Right lobe of liver (tissue), 6 donors: ENCODE results near the gene CLDN24. TPM values are rescaled to one million over a fixed set of nuclear protein-coding genes. Genes with fewer than 3 reads are reported as not detected.

Experiments used
- ATAC-seq, 4 donors: fragments of 200-7000 bp; cut with Tn5 transposase; one replicate each; pipeline ENCODE4 v1.9.1; 2020; ENCODE audit warnings: mild to moderate bottlenecking in 4 of 4, moderate library complexity in 4 of 4
- DNase-seq, 3 donors: peaks; one replicate each; pipeline ENCODE4 v3.0.0-alpha.2; 2020
- H3K27ac ChIP-seq, 3 donors: fragments of 200-600 bp; one replicate each; pipeline ENCODE4 v1.8.0; 2022
- H3K27me3 ChIP-seq, 2 donors: fragments of 200-600 bp; one replicate each; pipeline ENCODE4 v1.8.0; 2022
- H3K36me3 ChIP-seq, 4 donors: fragments of 200-600 bp; sonication (generic) in 1 of 4; one replicate each; pipeline versions ENCODE4 v1.5.1 to v1.8.0; 2017 to 2022; ENCODE audit warnings: control low read depth in 1 of 4
- H3K4me1 ChIP-seq, 4 donors: fragments of 200-600 bp; sonication (generic) in 1 of 4; one replicate each; pipeline versions ENCODE4 v1.5.1 to v1.8.0; 2017 to 2022; ENCODE audit warnings: control low read depth in 1 of 4
- H3K4me3 ChIP-seq, 3 donors: fragments of 200-600 bp; one replicate each; pipeline ENCODE4 v1.8.0; 2022
- H3K9me3 ChIP-seq, 4 donors: fragments of 200-600 bp; sonication (generic) in 1 of 4; one replicate each; pipeline versions ENCODE4 v1.5.1 to v1.8.0; 2017 to 2022; ENCODE audit warnings: control low read depth in 1 of 4
- POLR2A ChIP-seq: fragments of 450-650 bp; IDR thresholded peaks from one replicate; pipeline ENCODE4 v1.6.1; 2017; ENCODE audit warnings: antibody characterized with exemption, mild to moderate bottlenecking
- WGBS: methylation state at CpG from one replicate; pipeline ENCODE4 v1.1.6; 2018; ENCODE audit warnings: low coverage, low lambda C conversion rate; ENCODE audit not compliant: insufficient coverage; ENCODE audit errors: missing lambda C conversion rate; 5-methylcytosine and 5-hydroxymethylcytosine counted together
- intact Hi-C, 2 donors: fragments of 100-400 bp; cut with DNase I; formaldehyde crosslinking; loops; one replicate each; pipeline versions ENCODE4 v1.11.2 to v1.14.1; 2022
- total RNA-seq, 6 experiments: library from RNA; depleted of rRNA in 2 of 6; stranded (reverse); fragments of >200 nt in 2 of 6; fragmentation: NEBNext Ultra II Directional in 3 of 6; extraction: Animal tissue kit (Norgen Biotek cat#: 25700) in 3 of 6; gene quantifications; one replicate each; pipeline versions ENCODE4 v1.1.0 to v1.2.4, GENCODE V29; 2016 to 2023
- TF ChIP-seq, protein P1 (sequence below), 4 donors: fragments of 200-600 bp in 3 of 4; fragments of 450-650 bp in 1 of 4; IDR thresholded peaks; one replicate each; pipeline versions ENCODE4 v1.5.1 to v1.8.0; 2016 to 2022; ENCODE audit warnings: antibody characterized with exemption in 4 of 4, mild to moderate bottlenecking in 2 of 4
- donor health status: DM: no; HTN: yes; CAD: no.
- donor health status: DM: no; HTN: no; CAD: no.
- donor health status: DM: no; HTN: no; CAD: no.
- donor health status: DM: no; HTN: yes; CAD: no.
- donor health status: DM: no; HTN: yes; CAD: no.

Gene CLDN24
- total RNA-seq, 6 experiments from 2014 or later, result not detected

DNA sequence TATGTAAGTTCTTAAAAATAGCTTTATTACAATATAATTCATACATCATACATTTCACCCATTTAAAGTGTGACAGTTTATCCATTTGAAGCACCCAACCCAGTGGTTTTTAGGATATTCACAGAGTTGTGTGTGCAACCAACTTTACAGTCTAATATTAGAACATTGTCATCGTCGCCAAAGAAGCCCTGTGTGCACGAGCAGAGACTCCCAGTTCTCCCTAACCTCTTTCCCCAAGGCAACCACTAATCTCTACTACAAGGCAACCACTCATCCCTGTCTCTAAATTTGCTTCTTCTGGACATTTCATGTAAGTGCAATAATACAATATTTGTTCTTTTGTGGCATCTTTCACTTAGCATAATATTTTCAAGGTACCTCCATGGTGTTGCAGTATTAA is 49.8 kb downstream of the CLDN24 start:
- intact Hi-C loops, result no loop called here
- no peak overlapping the region for H3K27ac ChIP-seq
- no peak for TF ChIP-seq POLR2A
- TF ChIP-seq, protein P1, sequence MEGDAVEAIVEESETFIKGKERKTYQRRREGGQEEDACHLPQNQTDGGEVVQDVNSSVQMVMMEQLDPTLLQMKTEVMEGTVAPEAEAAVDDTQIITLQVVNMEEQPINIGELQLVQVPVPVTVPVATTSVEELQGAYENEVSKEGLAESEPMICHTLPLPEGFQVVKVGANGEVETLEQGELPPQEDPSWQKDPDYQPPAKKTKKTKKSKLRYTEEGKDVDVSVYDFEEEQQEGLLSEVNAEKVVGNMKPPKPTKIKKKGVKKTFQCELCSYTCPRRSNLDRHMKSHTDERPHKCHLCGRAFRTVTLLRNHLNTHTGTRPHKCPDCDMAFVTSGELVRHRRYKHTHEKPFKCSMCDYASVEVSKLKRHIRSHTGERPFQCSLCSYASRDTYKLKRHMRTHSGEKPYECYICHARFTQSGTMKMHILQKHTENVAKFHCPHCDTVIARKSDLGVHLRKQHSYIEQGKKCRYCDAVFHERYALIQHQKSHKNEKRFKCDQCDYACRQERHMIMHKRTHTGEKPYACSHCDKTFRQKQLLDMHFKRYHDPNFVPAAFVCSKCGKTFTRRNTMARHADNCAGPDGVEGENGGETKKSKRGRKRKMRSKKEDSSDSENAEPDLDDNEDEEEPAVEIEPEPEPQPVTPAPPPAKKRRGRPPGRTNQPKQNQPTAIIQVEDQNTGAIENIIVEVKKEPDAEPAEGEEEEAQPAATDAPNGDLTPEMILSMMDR (IDR thresholded peaks at IDR 0.05), result no peak
- WGBS, result 66% methylated on average over 3 of the region's 3 CpGs
- H3K4me1 ChIP-seq, result no peaks in the 10 kb centered on the region
- no peak for DNase-seq
- peaks cover 0 to 8% (median 0%) of the 10 kb centered on the region in 4 donors for H3K9me3 ChIP-seq
- ATAC-seq, result no peak
- H3K27me3 ChIP-seq, result no peaks in the 10 kb centered on the region
- no peak overlapping the region for H3K4me3 ChIP-seq
- peaks cover 0 to 50% (median 22%) of the 10 kb centered on the region in 4 donors for H3K36me3 ChIP-seq

Other genes with a start within 250 kb of the CLDN24 start
- 10 to 100 TPM; 19.5 to 48.9 (median 34.4) TPM for gene WWC2, start 223.2 kb downstream of the CLDN24 start, total RNA-seq
- gene CLDN22, start 2.1 kb downstream of the CLDN24 start, total RNA-seq, result not detected
- gene CDKN2AIP, start 122.2 kb upstream of the CLDN24 start, total RNA-seq, result 10 to 100 TPM in 1 of 6 experiments, 1 to 10 TPM in 5; 5.6 to 10.6 (median 6.8) TPM
- 1 to 10 TPM; 3.5 to 7.3 (median 5.6) TPM for gene ING2, start 182.6 kb upstream of the CLDN24 start, total RNA-seq